Psoas muscle (tissue), 8 donors: Measurements from ENCODE around the gene COQ6. TPM values are rescaled to one million over a fixed set of nuclear protein-coding genes. Genes with fewer than 3 reads are reported as not detected.

Experiments
- ATAC-seq, 4 donors: fragments of 200-7000 bp; cut with Tn5 transposase; one replicate each; pipeline ENCODE4 v1.9.1; 2020; ENCODE audit warnings: moderate library complexity in 3 of 4, mild to moderate bottlenecking in 2 of 4
- DNase-seq, 2 donors: peaks; one replicate each; pipeline ENCODE4 v3.0.0-alpha.2; 2020
- H3K27ac ChIP-seq: fragments of 200-600 bp; one replicate; pipeline ENCODE4 v1.8.0; 2022
- H3K27me3 ChIP-seq, 3 donors: fragments of 200-600 bp in 1 of 3; one replicate each; pipeline versions ENCODE4 v1.6.1 to v1.8.0; 2013 to 2022; ENCODE audit warnings: low read length in 2 of 3, mild to moderate bottlenecking in 2 of 3, moderate library complexity in 1 of 3; ENCODE audit not compliant: insufficient read depth in 3 of 3
- H3K36me3 ChIP-seq, 2 donors: fragments of 200-600 bp in 1 of 2; one replicate each; pipeline versions ENCODE4 v1.6.1 to v1.8.0; 2013 to 2022; ENCODE audit warnings: low read depth in 1 of 2, mild to moderate bottlenecking in 1 of 2, moderate library complexity in 1 of 2; ENCODE audit not compliant: insufficient read depth in 1 of 2
- H3K4me1 ChIP-seq: fragments of 200-600 bp; one replicate; pipeline ENCODE4 v1.8.0; 2022
- H3K4me3 ChIP-seq: fragments of 200-600 bp; one replicate; pipeline ENCODE4 v1.8.0; 2022; ENCODE audit warnings: mild to moderate bottlenecking
- H3K9me3 ChIP-seq: fragments of 200-600 bp; one replicate; pipeline ENCODE4 v1.8.0; 2022
- WGBS, 3 donors: extraction: QIAGEN DNeasy Blood & Tissue Kit; methylation state at CpG; one replicate each; pipeline versions ENCODE4 v1.1.6 to v1.1.7; 2013; 5-methylcytosine and 5-hydroxymethylcytosine counted together
- intact Hi-C, 2 donors: fragments of 100-400 bp; cut with DNase I; formaldehyde crosslinking; loops; one replicate each; pipeline versions ENCODE4 v1.11.0 to v1.14.2; 2022
- long read RNA-seq, 2 donors: library from polyadenylated mRNA; unstranded; transcript quantifications; one replicate each; pipeline ENCODE4 v2.0.0, GENCODE V29; 2021
- polyA plus RNA-seq, 3 donors: library from polyadenylated mRNA; stranded (reverse); fragments of 200-250 nt; gene quantifications; one replicate each; pipeline ENCODE4 v1.2.3, GENCODE V29; 2013
- total RNA-seq, 4 donors: library from RNA; stranded (reverse); fragmentation: NEBNext Ultra II Directional in 2 of 4; extraction: Animal tissue kit (Norgen Biotek cat#: 25700) in 2 of 4; gene quantifications; one replicate each; pipeline versions ENCODE4 v1.2.1 to v1.2.4, GENCODE V29; 2021 to 2023
- TF ChIP-seq, protein P1 (sequence below): fragments of 200-600 bp; IDR thresholded peaks from one replicate; pipeline ENCODE4 v1.8.0; 2022; ENCODE audit warnings: antibody characterized with exemption
- donor health status: healthy with polysubstance abuse.
- donor health status: DM: no; HTN: no; CAD: no; lungs with moderate emphysema.
- donor health status: Bipolar disorder and iron deficiency.
- donor health status: healthy.
- donor health status: DM: yes; HTN: yes; CAD: no.
- donor health status: DM: no; HTN: no; CAD: no.
- donor health status: DM: no; HTN: no; CAD: no.
- donor health status: DM: yes; HTN: yes; CAD: no.

The COQ6 gene
- total RNA-seq = 10 to 100 TPM; 25.7 to 40.3 (median 31.3) TPM
- polyA plus RNA-seq = 10 to 100 TPM; 32.6 to 44.9 (median 40.9) TPM
- long read RNA-seq, donor 1, transcript COQ6-201 (12 exons, 2,118 nt) = major isoform, 15 of 31 reads
- long read RNA-seq, donor 1, partial matches to known transcripts = 9 of 31 reads
- long read RNA-seq, donor 1, other reads (novel, unspliced or antisense) = 7 of 31 reads
- long read RNA-seq, donor 2, transcript COQ6-201 (12 exons, 2,118 nt) = major isoform, 46 of 69 reads
- long read RNA-seq, donor 2, partial matches to known transcripts = 14 of 69 reads
- long read RNA-seq, donor 2, other reads (novel, unspliced or antisense) = 8 of 69 reads

DNA sequence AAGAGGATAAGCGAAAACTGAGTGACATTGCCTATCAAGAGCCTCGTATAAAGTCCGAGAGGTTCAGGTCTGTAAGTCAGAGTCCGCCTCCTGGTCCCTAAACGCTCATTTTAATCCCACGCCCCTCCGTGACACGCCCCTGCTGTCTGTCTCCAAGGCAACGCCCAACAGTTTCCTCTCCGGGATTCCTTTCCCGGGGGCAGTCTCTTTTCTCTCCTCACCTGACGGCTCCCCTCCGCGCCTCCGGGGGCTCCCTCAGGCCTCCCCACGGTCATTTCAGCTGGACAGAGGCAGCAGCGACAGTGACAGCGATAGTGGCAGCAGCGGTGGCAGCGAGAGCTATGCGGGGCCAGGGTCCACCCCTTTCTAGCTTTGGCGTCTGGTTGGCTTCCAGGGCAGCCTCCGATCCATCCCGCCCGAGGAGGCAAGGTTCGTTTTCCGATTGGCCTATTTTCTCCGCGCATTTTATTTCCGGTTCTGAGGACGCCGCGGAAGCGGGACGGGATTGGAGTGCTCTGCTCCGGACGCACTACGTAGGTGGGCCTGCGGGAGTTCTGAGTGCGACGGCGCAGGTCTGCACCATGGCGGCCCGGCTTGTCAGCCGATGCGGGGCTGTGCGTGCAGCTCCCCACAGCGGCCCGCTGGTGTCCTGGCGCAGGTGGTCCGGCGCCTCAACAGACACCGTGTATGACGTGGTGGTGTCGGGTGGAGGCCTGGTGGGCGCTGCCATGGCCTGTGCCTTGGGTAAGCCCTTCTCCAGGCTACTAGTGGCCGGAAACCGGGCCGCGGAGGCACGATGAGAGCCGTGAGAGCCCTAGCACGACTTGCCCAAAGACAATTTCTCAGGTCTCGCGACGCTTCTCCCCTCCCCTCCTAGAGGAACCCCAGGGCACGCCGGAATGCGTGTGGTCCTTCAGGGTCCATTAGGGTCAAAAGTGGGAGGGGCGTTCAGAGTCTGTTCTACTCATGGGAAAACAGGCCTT, at the start of gene COQ6, which contains the start of gene FAM161B:
Gene COQ6, plus strand, starts transcription at position 551 of the 983 bp plus-strand sequence. Its CDS starts 31 bp downstream, at position 582.
Gene FAM161B, minus strand, starts transcription at position 343 of the 983 bp plus-strand sequence. Its CDS starts 68 bp downstream, at position 275.
- TF ChIP-seq, protein P1, sequence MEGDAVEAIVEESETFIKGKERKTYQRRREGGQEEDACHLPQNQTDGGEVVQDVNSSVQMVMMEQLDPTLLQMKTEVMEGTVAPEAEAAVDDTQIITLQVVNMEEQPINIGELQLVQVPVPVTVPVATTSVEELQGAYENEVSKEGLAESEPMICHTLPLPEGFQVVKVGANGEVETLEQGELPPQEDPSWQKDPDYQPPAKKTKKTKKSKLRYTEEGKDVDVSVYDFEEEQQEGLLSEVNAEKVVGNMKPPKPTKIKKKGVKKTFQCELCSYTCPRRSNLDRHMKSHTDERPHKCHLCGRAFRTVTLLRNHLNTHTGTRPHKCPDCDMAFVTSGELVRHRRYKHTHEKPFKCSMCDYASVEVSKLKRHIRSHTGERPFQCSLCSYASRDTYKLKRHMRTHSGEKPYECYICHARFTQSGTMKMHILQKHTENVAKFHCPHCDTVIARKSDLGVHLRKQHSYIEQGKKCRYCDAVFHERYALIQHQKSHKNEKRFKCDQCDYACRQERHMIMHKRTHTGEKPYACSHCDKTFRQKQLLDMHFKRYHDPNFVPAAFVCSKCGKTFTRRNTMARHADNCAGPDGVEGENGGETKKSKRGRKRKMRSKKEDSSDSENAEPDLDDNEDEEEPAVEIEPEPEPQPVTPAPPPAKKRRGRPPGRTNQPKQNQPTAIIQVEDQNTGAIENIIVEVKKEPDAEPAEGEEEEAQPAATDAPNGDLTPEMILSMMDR = no peak
- Histone ChIP-seq H3K36me3 (peaks cover 3 to 44% of the 10 kb centered on the region in 2 donors), H3K27me3 (no peaks in the 10 kb centered on the region), H3K27ac (peak within 1 kb of the TSS; percentile 96), H3K9me3 (no peaks in the 10 kb centered on the region), H3K4me3 (peak within 1 kb of the TSS; percentile 87), H3K4me1 (peaks cover 6% of the 10 kb centered on the region)
- intact Hi-C loops = loop anchor here (2.0 to 5.0 kb wide), 3 partner anchors 53 to 537 kb away; partner anchors contain the start of genes BBOF1 (in 1 of the 2) and ENTPD5 (in 1 of the 2)
- ATAC-seq (peak; percentile 95 to 98 (median 96)), DNase-seq (peak; percentile 93 to 96)
- WGBS, 3 donors = 0% methylated on average over 70 of the region's 70 CpGs

DNA sequence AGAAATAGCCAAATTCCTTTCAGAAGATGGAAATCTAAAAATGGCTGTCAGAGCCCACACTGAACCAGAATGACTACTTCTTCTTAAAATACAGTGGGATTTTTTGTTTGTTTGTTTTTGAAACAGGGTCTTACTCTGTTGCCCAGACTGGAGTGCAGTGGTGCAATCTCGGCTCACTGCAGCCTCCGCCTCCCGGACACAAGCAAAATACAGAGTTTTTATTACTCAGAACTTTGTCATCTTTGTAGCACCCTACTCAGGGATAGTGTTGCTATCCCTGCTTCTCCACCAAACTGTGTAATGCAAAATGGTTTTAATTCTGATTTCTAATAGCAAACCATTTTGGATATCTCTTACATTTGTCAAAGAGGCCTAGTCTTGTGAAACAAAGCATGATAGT, 47.1 kb upstream of the COQ6 start:
- 79 to 85% (median 83%) methylated on average over 3 of the region's 3 CpGs for WGBS, 3 donors
- no peak overlapping the region for H3K27ac ChIP-seq

DNA sequence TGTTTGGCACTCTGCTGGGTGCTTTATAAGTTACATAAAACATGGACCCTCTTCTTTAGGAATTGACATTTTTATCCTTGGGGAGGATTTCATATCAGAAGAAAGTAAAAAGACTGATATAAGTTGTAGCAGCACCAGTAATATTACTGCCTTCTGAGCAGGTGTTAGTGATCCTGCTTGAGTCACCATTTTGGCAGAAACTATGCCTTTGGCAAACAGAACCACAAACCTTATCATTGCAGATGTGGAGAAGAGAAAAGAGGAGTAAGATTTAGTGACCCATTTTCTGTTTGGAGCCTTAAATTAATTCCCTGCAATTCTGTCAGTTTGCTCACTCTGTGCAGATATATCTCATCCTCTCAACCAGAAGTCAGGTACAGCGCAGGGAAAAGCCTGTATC, 40.4 kb upstream of the COQ6 start:
- no peaks in the 10 kb centered on the region for H3K27me3 ChIP-seq
- no peak overlapping the region for H3K27ac ChIP-seq
- intact Hi-C loops = no loop called here
- ATAC-seq (no peak), DNase-seq (no peak)
- H3K9me3 ChIP-seq = no peaks in the 10 kb centered on the region
- WGBS, 3 donors = 97 to 100% (median 100%) methylated on average over 1 of the region's 1 CpG
- H3K4me1 ChIP-seq = no peaks in the 10 kb centered on the region
- H3K4me3 ChIP-seq = no peak overlapping the region
- peaks cover 23 to 92% of the 10 kb centered on the region in 2 donors for H3K36me3 ChIP-seq
- TF ChIP-seq, protein P1 = no peak

More for the DNA sequence above, 47.1 kb upstream of the COQ6 start:
- no peak overlapping the region for H3K4me3 ChIP-seq
- TF ChIP-seq, protein P1 = no peak
- H3K9me3 ChIP-seq = no peaks in the 10 kb centered on the region
- intact Hi-C loops = no loop called here
- no peaks in the 10 kb centered on the region for H3K27me3 ChIP-seq
- DNase-seq = no peak
- H3K36me3 ChIP-seq = peaks cover 12 to 94% of the 10 kb centered on the region in 2 donors
- no peak for ATAC-seq
- H3K4me1 ChIP-seq = peaks cover 8% of the 10 kb centered on the region

DNA sequence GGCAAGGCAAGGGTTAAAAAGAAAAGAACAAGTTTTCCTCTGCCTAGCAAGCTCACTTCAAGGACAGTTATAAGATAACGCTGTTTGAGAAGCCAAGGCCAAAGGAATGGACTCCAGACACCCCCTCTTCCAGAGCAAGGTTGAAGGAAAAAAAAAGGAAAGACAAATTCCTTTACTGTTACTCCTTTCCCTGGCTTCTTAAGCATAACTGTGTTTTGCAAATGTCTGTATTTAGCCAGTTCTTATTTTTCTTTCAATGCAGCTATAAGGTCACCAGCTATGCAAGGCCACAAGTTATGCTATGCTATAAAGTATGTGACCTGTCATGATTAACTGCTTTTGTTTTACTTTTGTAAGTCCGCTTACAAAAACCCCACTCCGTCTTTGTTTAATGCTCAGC, 36.8 kb upstream of the COQ6 start:
- Histone ChIP-seq H3K4me1 (peaks cover 10% of the 10 kb centered on the region), H3K27ac (no peak overlapping the region), H3K4me3 (no peak overlapping the region), H3K9me3 (no peaks in the 10 kb centered on the region), H3K36me3 (peaks cover 19 to 77% of the 10 kb centered on the region in 2 donors), H3K27me3 (no peaks in the 10 kb centered on the region)
- intact Hi-C loops = no loop called here
- DNase-seq (no peak), ATAC-seq (no peak)
- WGBS, 3 donors = 90 to 93% (median 90%) methylated on average over 3 of the region's 3 CpGs
- TF ChIP-seq, protein P1 = no peak
